ENCODE data around the gene PIN4.

Gene PIN4

GRCh38 chrX:72203421-72203820 is 21.9 kb downstream of the PIN4 start:
- Histone ChIP-seq H3K4me3 (IDR thresholded peaks at IDR 0.05; ENCODE audit: insufficient read depth, low read depth, low read length) (no peak overlapping the region), H3K4me1 (ENCODE audit: low read depth, poor library complexity, severe bottlenecking) (no peaks in the 10 kb centered on the region), H4K20me1 (ENCODE audit: insufficient read depth) (no peaks in the 10 kb centered on the region), H3K4me2 (no peak overlapping the region), H2AFZ (ENCODE audit: low read depth) (no peak overlapping the region), H3K36me3 (ENCODE audit: insufficient read depth) (no peaks in the 10 kb centered on the region), H3K27ac (no peak overlapping the region), H3K9ac (no peak overlapping the region), H3K79me2 (ENCODE audit: insufficient read depth, low read depth) (no peaks in the 10 kb centered on the region), H3K27me3 (ENCODE audit: insufficient read depth, low read depth) (no peaks in the 10 kb centered on the region)
- TF ChIP-seq CTCF (conservative IDR thresholded peaks at IDR 0.05; ENCODE audit: low read depth, low read length) = no peak

- Histone ChIP-seq H2AFZ (ENCODE audit: low read depth) (no peak overlapping the region), H3K27ac (no peak overlapping the region), H3K4me2 (no peak overlapping the region), H3K4me1 (ENCODE audit: low read depth, poor library complexity, severe bottlenecking) (no peaks in the 10 kb centered on the region), H3K9ac (no peak overlapping the region), H3K79me2 (ENCODE audit: insufficient read depth, low read depth) (no peaks in the 10 kb centered on the region), H3K36me3 (ENCODE audit: insufficient read depth) (no peaks in the 10 kb centered on the region), H3K4me3 (IDR thresholded peaks at IDR 0.05; ENCODE audit: insufficient read depth, low read depth, low read length) (no peak overlapping the region), H4K20me1 (ENCODE audit: insufficient read depth) (no peaks in the 10 kb centered on the region), H3K27me3 (ENCODE audit: insufficient read depth, low read depth) (no peaks in the 10 kb centered on the region)
- TF ChIP-seq CTCF (conservative IDR thresholded peaks at IDR 0.05; ENCODE audit: low read depth, low read length) = no peak
Observed at GRCh38 chrX:72205706-72206105, 24.1 kb downstream of the PIN4 start.

GRCh38 chrX:72207366-72207765 is 25.8 kb downstream of the PIN4 start:
- no peak overlapping the region for H2AFZ ChIP-seq (ENCODE audit: low read depth)
- H3K4me3 ChIP-seq (IDR thresholded peaks at IDR 0.05; ENCODE audit: insufficient read depth, low read depth, low read length) = no peak overlapping the region
- no peaks in the 10 kb centered on the region for H3K79me2 ChIP-seq (ENCODE audit: insufficient read depth, low read depth)
- TF ChIP-seq CTCF (conservative IDR thresholded peaks at IDR 0.05; ENCODE audit: low read depth, low read length) = no peak
- H4K20me1 ChIP-seq (ENCODE audit: insufficient read depth) = no peaks in the 10 kb centered on the region
- H3K9ac ChIP-seq = no peak overlapping the region
- H3K27me3 ChIP-seq (ENCODE audit: insufficient read depth, low read depth) = no peaks in the 10 kb centered on the region
- no peak overlapping the region for H3K27ac ChIP-seq
- no peaks in the 10 kb centered on the region for H3K4me1 ChIP-seq (ENCODE audit: low read depth, poor library complexity, severe bottlenecking)
- H3K36me3 ChIP-seq (ENCODE audit: insufficient read depth) = no peaks in the 10 kb centered on the region
- no peak overlapping the region for H3K4me2 ChIP-seq

GRCh38 chrX:72208126-72208800 is 26.7 kb downstream of the PIN4 start:
- no peak for TF ChIP-seq CTCF (conservative IDR thresholded peaks at IDR 0.05; ENCODE audit: low read depth, low read length)
- no peaks in the 10 kb centered on the region for H4K20me1 ChIP-seq (ENCODE audit: insufficient read depth)
- H3K27me3 ChIP-seq (ENCODE audit: insufficient read depth, low read depth) = no peaks in the 10 kb centered on the region
- no peaks in the 10 kb centered on the region for H3K36me3 ChIP-seq (ENCODE audit: insufficient read depth)
- no peak overlapping the region for H3K4me2 ChIP-seq
- H3K79me2 ChIP-seq (ENCODE audit: insufficient read depth, low read depth) = no peaks in the 10 kb centered on the region
- H2AFZ ChIP-seq (ENCODE audit: low read depth) = no peak overlapping the region
- no peak overlapping the region for H3K27ac ChIP-seq
- no peaks in the 10 kb centered on the region for H3K4me1 ChIP-seq (ENCODE audit: low read depth, poor library complexity, severe bottlenecking)
- no peak overlapping the region for H3K9ac ChIP-seq
- H3K4me3 ChIP-seq (IDR thresholded peaks at IDR 0.05; ENCODE audit: insufficient read depth, low read depth, low read length) = no peak overlapping the region
